C4-2B (cell line): ENCODE data around the gene FRMD1.

Experiments
- H3K27ac ChIP-seq: fragments of 450-650 bp; 2 replicates; pipeline ENCODE4 v1.5.1; 2017
- CTCF ChIP-seq: fragments of 450-650 bp; conservative IDR thresholded peaks from 2 replicates; pipeline ENCODE4 v1.5.1; 2017; ENCODE audit warnings: mild to moderate bottlenecking
- ZFX ChIP-seq: fragments of 450-650 bp; IDR thresholded peaks from 2 replicates; pipeline ENCODE4 v1.6.1; 2017

Gene FRMD1

GRCh38 chr6:168102315-168102985, 23.4 kb upstream of the FRMD1 start:
- TF ChIP-seq ZFX (no peak), CTCF (no peak)
- peak overlapping the region; percentile 33 for H3K27ac ChIP-seq

GRCh38 chr6:168101590-168102314, 22.7 kb upstream of the FRMD1 start:
- peak overlapping the region; percentile 33 for H3K27ac ChIP-seq
- TF ChIP-seq ZFX: no peak
- TF ChIP-seq CTCF: no peak

- TF ChIP-seq ZFX (no peak), CTCF (no peak)
Observed at GRCh38 chr6:168100803-168101589, 22.0 kb upstream of the FRMD1 start.

GRCh38 chr6:168100011-168100802, 21.2 kb upstream of the FRMD1 start:
- TF ChIP-seq CTCF (no peak), ZFX (no peak)
- no peak overlapping the region for H3K27ac ChIP-seq

More at GRCh38 chr6:168100803-168101589, 22.0 kb upstream of the FRMD1 start:
- no peak overlapping the region for H3K27ac ChIP-seq

GRCh38 chr6:168099201-168100010, 20.4 kb upstream of the FRMD1 start:
- H3K27ac ChIP-seq: no peak overlapping the region
- no peak for TF ChIP-seq CTCF

- no peak for TF ChIP-seq CTCF
- TF ChIP-seq ZFX: no peak
- H3K27ac ChIP-seq: no peak overlapping the region
Observed at GRCh38 chr6:168098431-168098861, 19.4 kb upstream of the FRMD1 start.
